Activated naive CD4-positive, alpha-beta T cell treated with anti-CD3 and anti-CD28 coated beads, Interleukin-2, amount 50 U/mL, for 16 hours (primary cell): ENCODE measurements around the gene DCUN1D4.

Experiments used
- DNase-seq: peaks from one replicate; pipeline ENCODE4 v3.0.0-alpha.2; 2020

The DCUN1D4 gene

GRCh38 chr4:51842554-51843308 is at the start of gene DCUN1D4:
Gene DCUN1D4 (plus strand): TSS chr4:51843153. CDS start chr4:51843243, 90 bp downstream.
- DNase-seq, result peak; percentile 99

DNA sequence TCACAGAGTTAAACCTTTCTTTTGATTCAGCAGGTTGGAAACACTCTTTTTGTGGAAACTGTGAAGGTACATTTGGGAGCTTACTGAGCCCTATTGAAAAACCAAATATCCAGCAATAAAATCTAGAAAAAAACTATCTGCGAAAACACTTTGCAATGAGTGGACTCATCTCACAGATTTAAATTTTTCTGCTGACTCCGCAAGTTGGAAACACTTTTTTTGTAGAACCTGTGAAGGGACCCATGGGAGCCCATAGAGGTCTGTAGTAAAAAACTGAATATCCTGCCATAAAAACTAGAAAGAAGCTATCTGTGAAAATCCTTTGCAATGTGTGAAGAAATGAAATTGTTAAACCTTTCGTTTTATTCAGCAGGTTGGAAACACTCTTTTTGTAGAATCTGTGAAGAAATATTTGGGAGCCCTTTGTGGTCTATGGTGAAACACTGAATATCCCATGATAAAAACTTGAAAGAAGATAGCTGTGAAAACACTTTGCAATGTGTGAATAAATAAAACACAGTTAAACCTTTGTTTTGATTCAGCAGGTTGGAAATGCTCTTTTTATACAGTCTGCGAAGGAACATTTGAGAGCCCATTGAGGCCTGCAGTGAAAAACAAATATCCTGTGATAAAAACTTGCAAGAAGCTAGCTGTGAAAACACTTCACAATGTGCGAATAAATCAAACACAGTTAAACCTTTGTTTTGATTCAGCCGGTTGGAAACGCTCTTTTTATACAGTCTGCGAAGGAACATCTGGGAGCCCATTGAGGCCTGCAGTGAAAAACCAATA is 22.3 kb upstream of the DCUN1D4 start:
- DNase-seq, result no peak

DNA sequence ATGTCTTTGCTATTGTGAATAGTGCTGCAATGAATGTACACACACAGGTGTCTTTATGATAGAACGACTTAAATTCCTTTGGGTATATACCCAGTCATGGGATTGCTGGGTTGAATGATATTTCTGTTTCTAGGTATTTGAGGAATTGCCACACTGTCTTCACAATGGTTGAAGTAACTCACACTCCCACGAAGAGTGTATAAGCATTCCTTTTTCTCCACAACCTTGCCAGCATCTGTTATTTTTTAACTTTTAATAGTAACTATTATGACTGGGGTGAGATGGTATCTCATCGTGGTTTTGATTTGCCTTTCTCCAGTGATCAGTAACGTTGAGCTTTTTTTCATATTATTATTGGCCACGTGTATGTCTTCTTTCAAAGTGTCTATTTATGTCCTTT is 17.6 kb upstream of the DCUN1D4 start:
- no peak for DNase-seq

DNA sequence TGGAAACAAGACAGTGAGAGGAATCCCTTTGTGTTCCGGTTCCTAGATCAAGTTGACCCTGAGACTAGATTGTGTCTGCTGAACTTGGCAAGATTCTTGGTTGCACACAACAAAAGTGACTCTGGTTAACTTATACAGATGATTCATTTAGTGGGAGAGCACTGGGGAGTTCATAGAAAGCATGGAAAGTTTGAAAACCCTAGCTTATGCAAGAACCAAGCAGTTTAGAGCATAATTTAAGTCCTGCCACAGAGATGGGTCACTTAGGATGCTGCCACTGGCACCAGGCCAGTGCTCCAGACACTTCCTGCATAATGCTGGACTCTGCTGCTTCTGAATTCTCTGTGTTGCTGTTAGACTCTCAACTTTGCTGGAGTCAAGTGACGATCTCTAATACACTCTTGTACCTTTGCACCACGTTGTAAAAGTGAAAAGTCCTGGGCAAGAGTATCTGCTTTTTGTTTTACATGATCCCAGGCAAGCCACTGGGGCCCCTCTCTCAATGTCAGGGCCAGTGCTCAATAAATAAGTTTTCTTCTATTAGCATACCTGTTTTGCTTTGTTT is 12.7 kb upstream of the DCUN1D4 start:
- DNase-seq, result no peak

GRCh38 chr4:51831133-51831532 is 11.8 kb upstream of the DCUN1D4 start:
- peak; percentile 72 for DNase-seq

DNA sequence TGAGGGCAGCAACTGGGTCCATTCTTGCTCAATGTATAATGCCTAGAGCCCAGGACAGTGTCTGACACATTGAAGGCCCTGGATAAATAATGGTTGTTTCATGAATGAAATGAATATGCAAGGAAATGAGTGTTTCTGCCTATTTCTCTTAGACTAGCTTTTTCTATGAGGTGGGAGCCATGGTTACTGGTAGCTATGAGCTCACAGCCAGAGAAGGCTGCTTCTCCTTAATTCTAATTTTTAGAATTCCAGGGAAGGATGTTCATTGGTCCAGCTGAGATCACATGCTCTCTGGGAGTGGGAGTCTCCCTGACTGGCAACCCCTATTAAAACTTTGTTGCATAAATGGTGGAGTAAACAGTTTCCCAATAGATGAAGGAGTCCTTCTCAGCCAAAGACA is 9.7 kb upstream of the DCUN1D4 start:
- no peak for DNase-seq

- no peak for DNase-seq
These were observed 7.9 kb upstream of the DCUN1D4 start for GRCh38 chr4:51835079-51835478.

DNA sequence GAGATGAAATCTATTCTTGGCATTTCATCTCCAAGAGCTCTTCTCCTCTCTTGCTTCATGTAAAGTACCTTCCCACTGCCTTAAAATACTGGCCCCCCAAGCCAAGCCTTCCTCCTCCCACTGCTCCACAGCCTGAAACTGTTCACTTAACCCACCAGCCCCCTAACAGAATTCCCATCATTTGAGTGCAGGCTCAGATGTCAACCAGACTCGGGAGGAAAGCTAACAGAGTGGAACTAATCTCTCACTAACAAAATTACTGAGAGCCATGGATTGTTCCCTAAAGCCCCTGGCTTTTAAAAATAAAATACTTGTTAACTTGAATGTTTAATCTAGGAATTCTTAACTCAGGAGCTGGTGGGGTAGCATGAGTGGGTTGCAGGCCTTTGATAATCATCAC is 7.1 kb upstream of the DCUN1D4 start:
- no peak for DNase-seq

- DNase-seq, result no peak
These were observed 6.4 kb upstream of the DCUN1D4 start for GRCh38 chr4:51836549-51836948.

DNA sequence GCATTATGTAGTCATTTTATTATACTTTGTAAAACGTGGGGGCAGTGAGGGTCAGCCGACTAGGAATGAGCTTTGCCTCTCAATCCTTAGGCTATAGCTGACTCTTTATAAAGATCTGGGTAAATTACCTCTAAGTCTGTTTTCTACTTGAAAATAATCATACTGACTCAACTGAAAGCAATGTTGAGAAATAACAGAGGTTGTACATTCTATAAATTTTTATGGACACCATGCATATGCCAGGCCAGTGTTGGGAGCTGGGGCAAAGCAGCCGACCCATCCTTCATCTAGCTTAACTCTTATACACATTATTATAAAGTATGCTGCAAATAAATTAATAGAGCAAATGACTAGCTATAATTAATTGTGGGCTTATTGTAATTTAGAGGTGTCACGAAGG is 2.2 kb upstream of the DCUN1D4 start:
- no peak for DNase-seq

DNA sequence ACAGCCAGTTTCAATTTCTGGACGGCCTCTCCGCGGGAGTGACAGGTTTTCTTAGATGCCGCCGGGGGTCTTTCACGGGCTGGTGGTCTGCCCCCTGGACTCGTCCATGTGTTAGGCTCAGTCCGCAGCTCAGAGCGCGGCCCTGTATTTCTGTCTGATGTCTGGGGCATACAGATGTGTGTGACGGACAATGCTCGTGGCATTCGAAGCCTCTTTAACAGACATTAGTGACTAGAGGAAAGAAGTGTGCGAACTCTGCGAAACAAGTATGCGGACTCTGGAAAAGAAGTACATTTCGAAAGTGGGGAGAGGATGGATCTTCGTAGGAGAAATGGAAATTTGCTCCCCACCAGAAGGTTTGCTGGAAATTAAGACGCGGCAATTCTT is 793 bp upstream of the DCUN1D4 start:
- no peak for DNase-seq

DNA sequence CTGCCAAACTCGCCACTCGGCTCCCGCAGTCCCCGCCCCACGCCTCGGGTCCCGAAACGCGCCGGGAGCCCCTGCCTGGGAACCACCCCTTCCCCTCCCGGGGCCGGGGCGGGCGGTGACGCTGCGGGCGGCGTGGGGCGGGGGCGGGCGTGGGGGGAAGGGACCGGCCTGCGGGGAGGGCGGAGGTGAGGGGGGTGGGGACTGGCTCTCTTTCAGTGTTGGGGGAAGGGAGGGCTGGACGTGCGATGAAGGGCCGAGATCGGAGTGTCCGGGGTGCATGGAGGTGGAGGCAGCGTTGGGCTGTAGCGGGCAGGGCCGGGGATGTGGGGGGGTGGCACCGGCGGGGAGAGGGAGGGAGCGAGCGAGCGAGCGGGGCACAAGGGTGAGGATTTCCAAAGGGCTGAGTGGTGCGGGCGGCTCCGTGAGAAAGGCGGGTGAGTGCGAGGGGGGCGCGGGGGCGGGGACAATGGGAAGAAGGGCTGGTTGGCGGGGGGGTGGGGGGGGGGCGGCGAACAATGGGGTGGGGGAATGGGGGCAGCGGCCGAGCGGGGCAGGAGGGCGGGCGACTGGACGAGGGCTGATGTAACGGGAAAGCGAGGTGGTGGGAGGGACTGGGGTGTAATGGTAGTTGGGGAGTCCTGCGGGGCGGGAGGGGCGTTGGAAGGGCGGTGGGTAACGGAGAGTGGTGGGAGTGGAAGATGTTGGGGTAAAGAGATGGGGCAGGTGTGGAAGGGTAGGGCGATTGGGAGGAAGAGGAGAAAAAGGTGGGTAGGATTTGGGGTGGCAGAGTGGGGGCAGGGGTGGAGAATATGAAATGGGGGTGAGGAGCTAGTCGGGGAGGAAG is 578 bp downstream of the DCUN1D4 start:
- DNase-seq, result peak; percentile 69

- peak; percentile 84 for DNase-seq
These were observed 1.5 kb downstream of the DCUN1D4 start for GRCh38 chr4:51844153-51845054.

- no peak for DNase-seq
These were observed 2.1 kb downstream of the DCUN1D4 start for GRCh38 chr4:51845055-51845426.

DNA sequence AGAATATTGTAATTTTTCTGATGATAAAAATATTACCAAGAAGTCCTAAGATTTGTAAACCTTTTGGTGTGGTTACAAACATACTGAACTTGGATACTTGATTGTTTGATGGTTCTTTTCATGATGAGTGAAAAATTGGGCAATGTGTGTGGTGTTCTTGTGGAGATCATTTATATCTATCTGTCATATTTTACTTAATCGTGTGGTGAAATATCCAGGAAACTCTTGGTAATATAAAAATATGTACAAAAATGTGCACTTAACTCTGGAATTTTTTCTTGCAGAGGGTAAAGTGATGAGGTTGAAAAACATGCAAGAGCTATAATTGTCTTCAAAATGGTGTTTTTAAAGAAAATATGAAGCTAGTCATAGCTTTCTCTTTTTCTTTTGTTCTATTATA is 2.8 kb downstream of the DCUN1D4 start:
- DNase-seq, result no peak

DNA sequence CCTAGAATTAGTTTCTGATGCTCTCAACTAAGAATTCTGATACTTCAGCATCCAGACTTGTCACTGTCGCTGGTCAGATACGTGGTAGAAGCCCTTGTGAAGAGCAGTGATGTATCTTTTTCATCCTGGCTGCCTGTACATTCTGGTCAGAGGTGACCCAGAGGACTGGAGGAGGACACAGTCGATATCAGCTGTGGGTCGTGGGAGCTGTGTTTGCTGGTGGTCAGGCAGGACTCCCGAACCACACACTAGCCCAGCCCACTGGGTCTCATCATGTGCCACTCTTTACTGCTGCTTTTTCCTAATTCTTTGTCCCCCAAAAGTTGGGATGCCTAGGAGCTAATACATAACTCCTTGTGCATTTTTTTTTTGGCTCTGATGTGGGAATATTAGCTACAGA is 6.5 kb downstream of the DCUN1D4 start:
- no peak for DNase-seq

GRCh38 chr4:51850294-51850693 is 7.3 kb downstream of the DCUN1D4 start:
- no peak for DNase-seq

GRCh38 chr4:51851090-51851936 is 8.4 kb downstream of the DCUN1D4 start:
- no peak for DNase-seq

- no peak for DNase-seq
These were observed 9.0 kb downstream of the DCUN1D4 start for GRCh38 chr4:51851937-51852290.

GRCh38 chr4:51853027-51853682 is 10.2 kb downstream of the DCUN1D4 start:
- DNase-seq, result no peak

DNA sequence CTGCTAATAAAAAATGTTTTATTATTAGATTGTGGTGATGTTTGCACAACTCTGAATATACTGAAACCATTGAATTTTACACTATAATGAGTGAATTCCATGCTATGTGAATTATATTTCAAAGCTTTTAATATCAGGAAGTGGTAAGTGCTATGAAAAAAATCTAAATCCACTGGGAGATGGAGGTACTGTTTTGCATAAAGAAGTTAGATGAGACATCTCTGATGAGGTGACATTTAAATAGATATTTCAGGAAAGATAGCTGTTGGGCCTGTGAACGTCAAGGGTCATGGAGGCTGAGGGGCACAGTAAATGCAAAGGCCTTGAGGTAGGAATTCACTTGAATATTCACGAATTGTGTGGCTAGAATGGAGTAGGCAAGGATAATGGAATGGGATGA is 12.3 kb downstream of the DCUN1D4 start:
- DNase-seq, result no peak
